Type B pancreatic cell (in vitro differentiated cells): Measurements from ENCODE around the gene ZSCAN10. TPM values are rescaled to one million over a fixed set of nuclear protein-coding genes. Genes with fewer than 3 reads are reported as not detected.
A peak's percentile ranks its signal among the peaks of the same experiment; 100 is the strongest.

Experiments used
- DNase-seq: peaks from one replicate; pipeline ENCODE4 v3.0.0; 2021; ENCODE audit warnings: mixed read lengths; ENCODE audit not compliant: unreplicated experiment; ENCODE audit errors: extremely low spot score
- H3K27ac Mint-ChIP-seq: 2 replicates; pipeline ENCODE4 v1.8.0; 2021; ENCODE audit warnings: mild to moderate bottlenecking, mixed read lengths
- H3K27me3 Mint-ChIP-seq: 2 replicates; pipeline ENCODE4 v1.8.0; 2021; ENCODE audit warnings: mixed read lengths
- H3K36me3 Mint-ChIP-seq: 2 replicates; pipeline ENCODE4 v1.8.0; 2021; ENCODE audit warnings: mixed read lengths
- H3K4me1 Mint-ChIP-seq: one replicate; pipeline ENCODE4 v1.8.0; 2021; ENCODE audit warnings: mixed read lengths; ENCODE audit not compliant: unreplicated experiment
- H3K4me3 Mint-ChIP-seq: 2 replicates; pipeline ENCODE4 v1.8.0; 2021; ENCODE audit warnings: mild to moderate bottlenecking, mixed read lengths
- H3K9me3 Mint-ChIP-seq: 2 replicates; pipeline ENCODE4 v1.8.0; 2021; ENCODE audit warnings: mixed read lengths
- CTCF ChIP-seq: fragments of 200-600 bp; sonication (generic); conservative IDR thresholded peaks from 2 replicates; pipeline ENCODE4 v1.5.0; 2021; ENCODE audit warnings: antibody characterized with exemption, mild to moderate bottlenecking
- total RNA-seq: library from RNA; stranded (reverse); gene quantifications from 2 replicates; pipeline ENCODE4 v1.2.1, GENCODE V29; 2021; ENCODE audit warnings: low replicate concordance

The ZSCAN10 gene
- total RNA-seq, 1 donor from 2014 or later: not detected

- peaks cover 9% of the 10 kb centered on the region for H3K4me1 Mint-ChIP-seq
- no peak overlapping the region for H3K4me3 Mint-ChIP-seq
- no peak for DNase-seq
- peak; percentile 68 for TF ChIP-seq CTCF
- H3K9me3 Mint-ChIP-seq: no peaks in the 10 kb centered on the region
- H3K27me3 Mint-ChIP-seq: peaks cover 37% of the 10 kb centered on the region
- H3K27ac Mint-ChIP-seq: no peak overlapping the region
- H3K36me3 Mint-ChIP-seq: no peaks in the 10 kb centered on the region
Measured at GRCh38 chr16:3094289-3095027, 4.6 kb downstream of the ZSCAN10 start.

- no peak for TF ChIP-seq CTCF
- H3K27ac Mint-ChIP-seq: no peak overlapping the region
Measured at GRCh38 chr16:3092501-3092941, 6.6 kb downstream of the ZSCAN10 start.

GRCh38 chr16:3091551-3091950 lies 7.5 kb downstream of the ZSCAN10 start:
- DNase-seq: no peak
- no peak for TF ChIP-seq CTCF
- Mint-ChIP-seq H3K36me3 (no peaks in the 10 kb centered on the region), H3K9me3 (no peaks in the 10 kb centered on the region), H3K4me1 (peaks cover 14% of the 10 kb centered on the region), H3K27me3 (peaks cover 9% of the 10 kb centered on the region), H3K4me3 (no peak overlapping the region), H3K27ac (no peak overlapping the region)

More at GRCh38 chr16:3092501-3092941, 6.6 kb downstream of the ZSCAN10 start:
- H3K4me3 Mint-ChIP-seq: no peak overlapping the region
- H3K27me3 Mint-ChIP-seq: peaks cover 18% of the 10 kb centered on the region
- H3K9me3 Mint-ChIP-seq: no peaks in the 10 kb centered on the region
- DNase-seq: no peak
- peaks cover 14% of the 10 kb centered on the region for H3K4me1 Mint-ChIP-seq
- H3K36me3 Mint-ChIP-seq: no peaks in the 10 kb centered on the region

GRCh38 chr16:3089717-3090592 lies 9.1 kb downstream of the ZSCAN10 start:
- Mint-ChIP-seq H3K4me3 (no peak overlapping the region), H3K27ac (no peak overlapping the region), H3K27me3 (peaks cover 7% of the 10 kb centered on the region), H3K9me3 (no peaks in the 10 kb centered on the region), H3K36me3 (no peaks in the 10 kb centered on the region), H3K4me1 (peaks cover 14% of the 10 kb centered on the region)
- DNase-seq: no peak
- TF ChIP-seq CTCF: no peak

GRCh38 chr16:3088925-3089716 lies 10.0 kb downstream of the ZSCAN10 start:
- no peak for TF ChIP-seq CTCF
- peaks cover 14% of the 10 kb centered on the region for H3K4me1 Mint-ChIP-seq
- H3K9me3 Mint-ChIP-seq: no peaks in the 10 kb centered on the region
- no peak overlapping the region for H3K27ac Mint-ChIP-seq
- no peak overlapping the region for H3K4me3 Mint-ChIP-seq
- no peaks in the 10 kb centered on the region for H3K36me3 Mint-ChIP-seq
- peaks cover 3% of the 10 kb centered on the region for H3K27me3 Mint-ChIP-seq
- no peak for DNase-seq
